ENCODE results near the gene TSPAN1. TPM values are rescaled to one million over a fixed set of nuclear protein-coding genes. Genes with fewer than 3 reads are reported as not detected.

Gene TSPAN1
- polyA plus RNA-seq, 1 of the 3 experiments (the other 2 are of a cell fraction): 12.2 TPM

DNA sequence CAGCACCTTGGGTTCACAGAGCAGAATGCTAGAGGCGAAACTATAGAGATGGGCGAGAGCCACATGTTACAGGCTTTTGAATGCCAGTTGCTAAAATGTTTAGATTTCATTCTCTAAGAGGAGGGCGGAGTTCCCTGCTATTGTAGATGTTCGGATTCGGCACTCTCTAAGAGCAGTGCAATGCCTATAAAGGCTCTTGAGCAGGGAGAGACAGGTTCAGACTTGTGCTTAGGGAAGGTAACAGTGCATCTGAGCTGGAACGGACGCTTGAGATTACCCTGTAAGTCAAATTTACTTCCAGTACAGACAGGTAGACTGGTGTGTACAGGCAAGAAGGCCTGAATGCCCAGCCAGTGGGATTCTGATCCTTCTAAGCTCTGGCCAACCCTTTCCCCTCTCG, 43.6 kb downstream of the TSPAN1 start:
- CTCF ChIA-PET: no interaction called here
- WGBS (ENCODE audit: low lambda C conversion rate): 92% methylated on average over 8 of the region's 8 CpGs
- Histone ChIP-seq H3K4me2 (no peak overlapping the region), H3K79me2 (ENCODE audit: insufficient read depth) (no peaks in the 10 kb centered on the region), H3K27ac (ENCODE audit: low read depth in 2 of 2, low read length in 1 of 2) (no peak overlapping the region), H3F3A (replicated peaks; ENCODE audit: insufficient read depth) (no peaks in the 10 kb centered on the region), H4K20me1 (ENCODE audit: insufficient read depth) (no peaks in the 10 kb centered on the region), H3K27me3 (ENCODE audit: insufficient read depth) (no peaks in the 10 kb centered on the region), H3K9me2 (no peaks in the 10 kb centered on the region), H3K4me1 (ENCODE audit: control insufficient read depth in 1 of 2, insufficient read depth in 2 of 2, low read depth in 1 of 2, low read length in 1 of 2) (no peaks in the 10 kb centered on the region), H3K9me3 (no peaks in the 10 kb centered on the region), H2AFZ (ENCODE audit: low read depth) (no peak overlapping the region), H3K36me3 (replicated peaks in 1 of 2; ENCODE audit: control insufficient read depth in 1 of 2, insufficient read depth in 2 of 2, low read length in 1 of 2) (no peaks in the 10 kb centered on the region), H3K9ac (no peak overlapping the region), H3K4me3 (ENCODE audit: low read depth in 2 of 2, low read length in 1 of 2) (no peak overlapping the region)
- POLR2A ChIA-PET: no interaction called here
- no peak for DNase-seq
- no peak for TF ChIP-seq TAF1 (IDR thresholded peaks at IDR 0.05; ENCODE audit: borderline replicate concordance, low read depth, low read length)

DNA sequence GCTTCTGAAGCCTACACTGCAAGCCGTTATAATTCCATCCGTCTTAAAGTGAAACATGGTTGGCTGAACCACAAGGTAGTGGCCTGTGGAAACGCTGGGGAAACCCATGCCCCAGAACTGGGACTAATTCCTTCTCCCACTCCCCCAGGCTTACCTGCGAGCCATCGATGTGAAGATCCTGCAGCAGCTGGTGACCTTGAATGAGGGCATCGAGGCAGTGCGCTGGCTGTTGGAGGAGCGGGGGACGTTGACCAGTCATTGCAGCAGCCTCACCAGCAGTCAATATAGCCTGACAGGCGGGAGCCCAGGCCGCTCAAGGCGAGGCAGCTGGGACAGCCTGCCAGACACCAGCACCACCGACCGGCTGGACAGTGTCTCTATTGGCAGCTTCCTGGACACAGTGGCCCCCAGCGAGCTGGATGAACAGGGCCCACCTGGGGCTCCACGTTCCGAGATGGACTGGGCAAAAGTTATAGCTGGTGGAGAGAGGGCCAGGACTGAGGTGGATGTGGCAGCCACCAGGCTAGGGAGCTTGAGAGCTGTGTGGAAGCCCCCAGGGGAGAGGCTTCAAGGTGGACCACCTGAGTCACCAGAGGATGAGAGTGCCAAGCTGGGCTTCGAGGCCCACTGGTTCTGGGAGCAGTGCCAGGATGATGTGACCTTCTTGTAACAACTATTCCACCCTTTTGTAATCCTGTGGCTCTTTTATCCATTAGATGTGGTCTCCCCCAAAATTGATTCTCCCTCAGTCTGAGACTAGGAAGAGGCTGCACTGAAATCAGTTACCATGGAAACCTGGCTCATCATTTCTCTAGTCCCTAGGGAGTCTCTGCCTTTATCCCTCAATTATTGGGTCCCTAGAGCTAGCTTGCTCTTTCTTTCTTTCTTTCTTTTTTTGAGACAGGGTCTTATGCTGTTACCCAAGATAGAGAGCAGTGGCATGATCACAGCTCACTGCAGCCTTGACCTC, 44.9 kb downstream of the TSPAN1 start:
- no peaks in the 10 kb centered on the region for H3K9me2 ChIP-seq
- no peaks in the 10 kb centered on the region; a peak in 1 of 4 replicates for H3K4me1 ChIP-seq (ENCODE audit: control insufficient read depth in 1 of 2, insufficient read depth in 2 of 2, low read depth in 1 of 2, low read length in 1 of 2)
- H3K9me3 ChIP-seq: no peaks in the 10 kb centered on the region
- H3K27me3 ChIP-seq (ENCODE audit: insufficient read depth): no peaks in the 10 kb centered on the region
- no peak overlapping the region for H3K4me3 ChIP-seq (ENCODE audit: low read depth in 2 of 2, low read length in 1 of 2)
- no peak overlapping the region for H3K9ac ChIP-seq
- DNase-seq: no peak
- ChIA-PET CTCF (interaction anchor here (1.2 kb wide), 1 partner anchor 11 kb away, joined by 4 read pairs; no protein-coding TSS in a partner anchor), POLR2A (interaction anchor here (0.6 kb wide), 1 partner anchor 170 kb away, joined by 5 read pairs; no protein-coding TSS in a partner anchor)
- H3K79me2 ChIP-seq (ENCODE audit: insufficient read depth): no peaks in the 10 kb centered on the region
- H3F3A ChIP-seq (replicated peaks; ENCODE audit: insufficient read depth): no peaks in the 10 kb centered on the region
- H4K20me1 ChIP-seq (ENCODE audit: insufficient read depth): no peaks in the 10 kb centered on the region
- WGBS (ENCODE audit: low lambda C conversion rate): 86% methylated on average over 11 of the region's 18 CpGs
- no peak overlapping the region for H3K4me2 ChIP-seq
- no peaks in the 10 kb centered on the region for H3K36me3 ChIP-seq (replicated peaks in 1 of 2; ENCODE audit: control insufficient read depth in 1 of 2, insufficient read depth in 2 of 2, low read length in 1 of 2)
- TF ChIP-seq, protein P1, sequence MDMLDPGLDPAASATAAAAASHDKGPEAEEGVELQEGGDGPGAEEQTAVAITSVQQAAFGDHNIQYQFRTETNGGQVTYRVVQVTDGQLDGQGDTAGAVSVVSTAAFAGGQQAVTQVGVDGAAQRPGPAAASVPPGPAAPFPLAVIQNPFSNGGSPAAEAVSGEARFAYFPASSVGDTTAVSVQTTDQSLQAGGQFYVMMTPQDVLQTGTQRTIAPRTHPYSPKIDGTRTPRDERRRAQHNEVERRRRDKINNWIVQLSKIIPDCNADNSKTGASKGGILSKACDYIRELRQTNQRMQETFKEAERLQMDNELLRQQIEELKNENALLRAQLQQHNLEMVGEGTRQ (IDR thresholded peaks at IDR 0.05; ENCODE audit: borderline replicate concordance, low read depth, low read length): no peak
- TF ChIP-seq NRF1 (IDR thresholded peaks at IDR 0.05; ENCODE audit: low read depth, low read length): no peak
- TF ChIP-seq EZH2phosphoT487 (IDR thresholded peaks at IDR 0.05; ENCODE audit: borderline replicate concordance, low read depth): no peak
- TF ChIP-seq MEF2A (IDR thresholded peaks at IDR 0.05; ENCODE audit: borderline replicate concordance, low read depth): no peak
- TF ChIP-seq FOXJ3 (CRISPR knock-in tag; IDR thresholded peaks at IDR 0.05): no peak
- TF ChIP-seq, protein P2, sequence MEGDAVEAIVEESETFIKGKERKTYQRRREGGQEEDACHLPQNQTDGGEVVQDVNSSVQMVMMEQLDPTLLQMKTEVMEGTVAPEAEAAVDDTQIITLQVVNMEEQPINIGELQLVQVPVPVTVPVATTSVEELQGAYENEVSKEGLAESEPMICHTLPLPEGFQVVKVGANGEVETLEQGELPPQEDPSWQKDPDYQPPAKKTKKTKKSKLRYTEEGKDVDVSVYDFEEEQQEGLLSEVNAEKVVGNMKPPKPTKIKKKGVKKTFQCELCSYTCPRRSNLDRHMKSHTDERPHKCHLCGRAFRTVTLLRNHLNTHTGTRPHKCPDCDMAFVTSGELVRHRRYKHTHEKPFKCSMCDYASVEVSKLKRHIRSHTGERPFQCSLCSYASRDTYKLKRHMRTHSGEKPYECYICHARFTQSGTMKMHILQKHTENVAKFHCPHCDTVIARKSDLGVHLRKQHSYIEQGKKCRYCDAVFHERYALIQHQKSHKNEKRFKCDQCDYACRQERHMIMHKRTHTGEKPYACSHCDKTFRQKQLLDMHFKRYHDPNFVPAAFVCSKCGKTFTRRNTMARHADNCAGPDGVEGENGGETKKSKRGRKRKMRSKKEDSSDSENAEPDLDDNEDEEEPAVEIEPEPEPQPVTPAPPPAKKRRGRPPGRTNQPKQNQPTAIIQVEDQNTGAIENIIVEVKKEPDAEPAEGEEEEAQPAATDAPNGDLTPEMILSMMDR (IDR thresholded peaks at IDR 0.05): no peak
- TF ChIP-seq MXI1 (IDR thresholded peaks at IDR 0.05; ENCODE audit: low read depth, low read length): no peak
- no peak overlapping the region for H3K27ac ChIP-seq (ENCODE audit: low read depth in 2 of 2, low read length in 1 of 2)
- no peak overlapping the region for H2AFZ ChIP-seq (ENCODE audit: low read depth)
